Kidney (tissue), 14 donors: ENCODE measurements around the gene GRIK3. TPM values are rescaled to one million over a fixed set of nuclear protein-coding genes. Genes with fewer than 3 reads are reported as not detected.
A peak's percentile ranks its signal among the peaks of the same experiment; 100 is the strongest.

ENCODE experiments used
- DNase-seq, 5 donors: peaks; one replicate each; pipeline ENCODE4 v3.0.0-alpha.2; 2013 to 2020
- FAIRE-seq: peaks from 2 replicates; lab custom pipeline; 2012; peaks lifted over from hg19 to GRCh38; lab: Jason Lieb, UNC
- H3K27ac ChIP-seq, 2 donors: one replicate each; pipeline ENCODE4 v1.7.0; 2013; ENCODE audit warnings: low read depth in 2 of 2, low read length in 2 of 2, inconsistent platforms in 1 of 2
- H3K27me3 ChIP-seq: one replicate; pipeline ENCODE4 v1.7.1; 2013; ENCODE audit warnings: low read length, inconsistent platforms; ENCODE audit not compliant: control insufficient read depth, insufficient read depth
- H3K36me3 ChIP-seq, 3 donors: one replicate each; pipeline versions ENCODE4 v1.7.0 to v1.7.1; 2013; ENCODE audit warnings: low read length in 3 of 3, control low read depth in 1 of 3, inconsistent platforms in 1 of 3; ENCODE audit not compliant: insufficient read depth in 3 of 3, control insufficient read depth in 2 of 3
- H3K4me1 ChIP-seq, 3 donors: one replicate each; pipeline versions ENCODE4 v1.7.0 to v1.7.1; 2013; ENCODE audit warnings: low read length in 3 of 3, inconsistent platforms in 1 of 3, low read depth in 1 of 3; ENCODE audit not compliant: control insufficient read depth in 2 of 3, insufficient read depth in 2 of 3
- H3K4me3 ChIP-seq, 3 donors: one replicate each; pipeline versions ENCODE4 v1.7.0 to v1.8.1; 2013; ENCODE audit warnings: low read length in 3 of 3, control low read depth in 1 of 3, inconsistent platforms in 1 of 3
- H3K9ac ChIP-seq, 3 donors: one replicate each; pipeline versions ENCODE4 v1.7.0 to v1.7.1; 2013; ENCODE audit warnings: low read length in 3 of 3, control low read depth in 1 of 3, inconsistent platforms in 1 of 3
- H3K9me3 ChIP-seq, 3 donors: one replicate each; pipeline versions ENCODE4 v1.7.0 to v1.7.1; 2013; ENCODE audit warnings: low read length in 3 of 3, control low read depth in 1 of 3, inconsistent platforms in 1 of 3; ENCODE audit not compliant: control insufficient read depth in 2 of 3, insufficient read depth in 1 of 3
- intact Hi-C: fragments of 100-400 bp; cut with DNase I; formaldehyde crosslinking; loops from one replicate; pipeline ENCODE4 v1.11.1; 2022
- polyA plus RNA-seq: library from polyadenylated mRNA; stranded (reverse); fragments of 350-450 nt; fragmentation: Illumina TruSeq; extraction: RNeasy Lipid Tissue Mini Kit (QIAGEN cat#74804); gene quantifications from one replicate; pipeline ENCODE4 v1.2.3, GENCODE V29; 2014; ENCODE audit warnings: low read depth, low replicate concordance; ENCODE audit not compliant: insufficient read depth
- total RNA-seq: library from RNA; stranded (reverse); fragmentation: NEBNext Ultra II Directional; extraction: Animal tissue kit (Norgen Biotek cat#: 25700); gene quantifications from one replicate; pipeline ENCODE4 v1.2.1, GENCODE V29; 2021
- TF ChIP-seq, protein P1 (sequence below): IDR thresholded peaks from 3 replicates; pipeline ENCODE4 v1.5.1; 2012; ENCODE audit warnings: mild to moderate bottlenecking, moderate library complexity, borderline replicate concordance; ENCODE audit not compliant: insufficient read depth; ENCODE audit errors: extremely low read depth
- donor health status: control.
- donor health status: control.
- donor health status: control.
- donor health status: control.
- donor health status: control.
- donor health status: DM: yes; HTN: yes; CAD: no.
- donor health status: Normal renal cell carcinoma (clear cell type).

Gene GRIK3
- total and polyA plus RNA-seq, 2 donors from 2014 or later, result 0.06 to 0.38 TPM

DNA sequence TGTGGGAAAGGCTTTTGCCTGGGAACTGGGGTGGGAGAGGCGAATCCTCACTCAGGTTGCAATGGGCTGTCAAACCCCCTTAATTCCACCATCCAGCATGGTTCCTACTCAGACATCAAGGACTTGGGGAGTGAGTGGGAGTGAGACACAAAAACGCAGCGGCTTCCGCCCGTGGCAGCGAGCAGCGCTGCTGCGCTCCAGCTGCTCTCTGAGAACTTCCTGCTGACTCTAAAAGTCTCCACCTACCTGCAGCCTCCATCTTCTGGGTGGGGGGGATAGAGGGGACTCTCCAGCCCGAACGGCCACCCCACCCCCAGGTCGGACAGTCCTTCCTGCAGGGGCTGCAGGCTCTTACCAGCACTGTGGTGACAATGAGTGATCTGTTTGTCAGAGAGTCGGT, 184.4 kb downstream of the GRIK3 start:
- Histone ChIP-seq H3K9me3 (no peaks in the 10 kb centered on the region), H3K36me3 (no peaks in the 10 kb centered on the region), H3K4me3 (no peak overlapping the region), H3K9ac (no peak overlapping the region), H3K4me1 (no peaks in the 10 kb centered on the region), H3K27ac (no peak overlapping the region), H3K27me3 (no peaks in the 10 kb centered on the region)
- TF ChIP-seq, protein P1, sequence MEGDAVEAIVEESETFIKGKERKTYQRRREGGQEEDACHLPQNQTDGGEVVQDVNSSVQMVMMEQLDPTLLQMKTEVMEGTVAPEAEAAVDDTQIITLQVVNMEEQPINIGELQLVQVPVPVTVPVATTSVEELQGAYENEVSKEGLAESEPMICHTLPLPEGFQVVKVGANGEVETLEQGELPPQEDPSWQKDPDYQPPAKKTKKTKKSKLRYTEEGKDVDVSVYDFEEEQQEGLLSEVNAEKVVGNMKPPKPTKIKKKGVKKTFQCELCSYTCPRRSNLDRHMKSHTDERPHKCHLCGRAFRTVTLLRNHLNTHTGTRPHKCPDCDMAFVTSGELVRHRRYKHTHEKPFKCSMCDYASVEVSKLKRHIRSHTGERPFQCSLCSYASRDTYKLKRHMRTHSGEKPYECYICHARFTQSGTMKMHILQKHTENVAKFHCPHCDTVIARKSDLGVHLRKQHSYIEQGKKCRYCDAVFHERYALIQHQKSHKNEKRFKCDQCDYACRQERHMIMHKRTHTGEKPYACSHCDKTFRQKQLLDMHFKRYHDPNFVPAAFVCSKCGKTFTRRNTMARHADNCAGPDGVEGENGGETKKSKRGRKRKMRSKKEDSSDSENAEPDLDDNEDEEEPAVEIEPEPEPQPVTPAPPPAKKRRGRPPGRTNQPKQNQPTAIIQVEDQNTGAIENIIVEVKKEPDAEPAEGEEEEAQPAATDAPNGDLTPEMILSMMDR, result no peak
- FAIRE-seq, result no peak
- DNase-seq, result peak in 3 of 5 donors; percentile 48 to 62 (median 57)
- intact Hi-C loops, result no loop called here

DNA sequence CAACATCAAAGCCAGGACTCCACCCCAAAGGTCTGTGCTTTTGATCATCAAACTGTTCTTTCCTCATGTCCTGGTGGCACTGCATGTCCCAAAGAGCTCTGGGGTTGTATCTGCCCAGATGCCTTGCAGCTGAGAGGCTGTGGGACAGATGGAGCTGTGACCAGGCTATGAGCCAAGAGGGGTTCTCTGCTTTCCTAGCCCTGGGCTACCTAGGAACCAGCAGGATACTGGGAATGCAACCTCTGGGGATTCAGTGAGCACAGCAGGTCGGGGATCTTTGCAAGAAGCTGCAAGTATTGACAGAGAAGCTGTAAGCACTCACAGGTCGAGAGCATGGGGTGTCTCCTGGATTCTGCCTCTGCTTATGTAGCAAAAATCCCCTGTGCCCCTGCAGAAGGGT, 186.6 kb downstream of the GRIK3 start:
- no peaks in the 10 kb centered on the region for H3K9me3 ChIP-seq
- DNase-seq, result no peak
- H3K4me1 ChIP-seq, result no peaks in the 10 kb centered on the region
- FAIRE-seq, result no peak
- intact Hi-C loops, result no loop called here
- H3K27me3 ChIP-seq, result no peaks in the 10 kb centered on the region
- H3K4me3 ChIP-seq, result no peak overlapping the region
- H3K27ac ChIP-seq, result no peak overlapping the region
- TF ChIP-seq, protein P1, result no peak
- no peak overlapping the region for H3K9ac ChIP-seq
- no peaks in the 10 kb centered on the region for H3K36me3 ChIP-seq

DNA sequence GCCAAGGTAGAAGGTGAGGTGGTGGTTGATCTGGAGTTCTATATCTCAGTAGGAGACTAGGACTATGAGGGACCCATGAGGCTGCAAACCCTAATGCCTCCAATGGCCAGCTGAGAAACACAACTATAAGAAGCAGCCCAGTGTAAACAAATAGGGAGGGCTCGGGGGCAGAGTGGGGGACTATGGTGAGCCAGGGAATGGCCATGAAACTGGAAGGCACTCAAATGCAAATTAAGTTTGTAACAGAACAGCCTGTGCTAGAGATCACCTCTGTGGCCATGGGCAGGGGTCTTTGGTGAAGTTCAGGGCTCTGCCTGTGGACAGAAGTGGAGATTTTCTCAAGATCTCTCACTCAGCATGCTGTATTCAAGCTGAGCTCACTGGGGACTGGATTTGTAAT, 187.1 kb downstream of the GRIK3 start:
- Histone ChIP-seq H3K27me3 (no peaks in the 10 kb centered on the region), H3K4me3 (no peak overlapping the region), H3K9me3 (no peaks in the 10 kb centered on the region), H3K4me1 (no peaks in the 10 kb centered on the region), H3K36me3 (no peaks in the 10 kb centered on the region), H3K27ac (no peak overlapping the region), H3K9ac (no peak overlapping the region)
- intact Hi-C loops, result no loop called here
- FAIRE-seq, result no peak
- DNase-seq, result no peak
- TF ChIP-seq, protein P1, result no peak

DNA sequence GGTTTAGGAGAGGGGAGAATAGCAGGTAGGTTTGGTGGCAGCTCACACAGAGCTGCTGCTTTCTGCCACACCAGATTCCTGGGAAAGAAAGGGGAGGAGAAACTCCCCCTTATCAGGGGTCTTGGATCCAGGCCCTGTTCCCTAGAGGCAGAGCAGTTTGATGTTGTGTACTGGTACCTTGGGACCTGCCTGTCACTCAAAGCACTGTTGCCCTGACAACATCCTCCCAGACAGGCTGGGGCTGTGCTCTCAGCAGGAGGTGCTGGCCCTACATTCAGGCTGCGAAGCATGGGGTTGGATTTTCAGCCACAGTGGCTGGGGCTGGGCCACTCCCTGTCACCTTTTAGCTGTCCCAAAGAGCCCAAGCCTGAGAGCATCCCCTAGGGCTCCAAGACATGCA, 188.0 kb downstream of the GRIK3 start:
- Histone ChIP-seq H3K4me1 (no peaks in the 10 kb centered on the region), H3K9me3 (no peaks in the 10 kb centered on the region), H3K36me3 (no peaks in the 10 kb centered on the region), H3K4me3 (no peak overlapping the region), H3K27ac (no peak overlapping the region), H3K27me3 (no peaks in the 10 kb centered on the region), H3K9ac (no peak overlapping the region)
- TF ChIP-seq, protein P1, result no peak
- FAIRE-seq (no peak), DNase-seq (no peak)
- intact Hi-C loops, result no loop called here
